Thyroid gland (tissue), 4 donors: Measurements from ENCODE around the gene SAFB2.

Experiments
- CTCF ChIP-seq, 6 experiments: fragments of 200-600 bp in 3 of 6; fragments of 450-650 bp in 3 of 6; sonication (generic) in 3 of 6; IDR thresholded peaks; one replicate each; pipeline ENCODE4 v1.5.1; 2016 to 2019; ENCODE audit warnings: antibody characterized with exemption in 6 of 6, mild to moderate bottlenecking in 2 of 6, inconsistent platforms in 1 of 6, moderate library complexity in 1 of 6
- POLR2A ChIP-seq, 2 donors: fragments of 450-650 bp; IDR thresholded peaks; one replicate each; pipeline ENCODE4 v1.6.1; 2017; ENCODE audit warnings: antibody characterized with exemption in 2 of 2, mild to moderate bottlenecking in 2 of 2, moderate library complexity in 1 of 2

GRCh38 chr19:5545984-5546383 is 76.6 kb downstream of the SAFB2 start:
- no peak for TF ChIP-seq POLR2A (IDR thresholded peaks at IDR 0.05)
- TF ChIP-seq CTCF (IDR thresholded peaks at IDR 0.05): no peak
